ENCODE measurements around the gene TGM6. TPM values are rescaled to one million over a fixed set of nuclear protein-coding genes. Genes with fewer than 3 reads are reported as not detected.

The TGM6 gene
- total RNA-seq, 1 experiment from 2014 or later, result not detected

DNA sequence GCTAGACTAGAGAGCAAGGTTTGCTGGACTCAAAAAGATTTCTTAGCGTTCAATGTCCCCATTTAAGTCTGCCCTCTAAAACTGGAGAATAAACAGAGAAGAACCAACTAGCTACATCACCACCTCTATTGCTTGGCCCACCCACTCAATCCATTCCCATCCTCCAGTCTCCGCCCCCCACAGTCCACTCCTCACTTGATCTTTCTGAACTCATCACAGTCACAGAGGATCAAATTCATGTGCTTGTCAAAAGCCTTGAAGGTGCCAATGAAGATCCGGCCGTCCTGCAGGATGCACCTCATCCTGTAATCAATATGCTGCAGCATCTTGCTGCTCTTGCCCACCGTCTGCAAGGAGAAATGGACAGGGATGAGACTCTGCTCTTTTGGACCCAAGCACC is 86.7 kb downstream of the TGM6 start:
- no peak overlapping the region for H3K4me3 ChIP-seq
- peaks cover 72% of the 10 kb centered on the region for H3K36me3 ChIP-seq
- DNase-seq, result no peak
- peaks cover 3% of the 10 kb centered on the region; the same call in 1 of the 2 replicates for H3K4me1 ChIP-seq
- no peak overlapping the region for H3K27ac ChIP-seq
- no peaks in the 10 kb centered on the region for H3K27me3 ChIP-seq
- H3K9me3 ChIP-seq (replicated peaks), result no peaks in the 10 kb centered on the region

DNA sequence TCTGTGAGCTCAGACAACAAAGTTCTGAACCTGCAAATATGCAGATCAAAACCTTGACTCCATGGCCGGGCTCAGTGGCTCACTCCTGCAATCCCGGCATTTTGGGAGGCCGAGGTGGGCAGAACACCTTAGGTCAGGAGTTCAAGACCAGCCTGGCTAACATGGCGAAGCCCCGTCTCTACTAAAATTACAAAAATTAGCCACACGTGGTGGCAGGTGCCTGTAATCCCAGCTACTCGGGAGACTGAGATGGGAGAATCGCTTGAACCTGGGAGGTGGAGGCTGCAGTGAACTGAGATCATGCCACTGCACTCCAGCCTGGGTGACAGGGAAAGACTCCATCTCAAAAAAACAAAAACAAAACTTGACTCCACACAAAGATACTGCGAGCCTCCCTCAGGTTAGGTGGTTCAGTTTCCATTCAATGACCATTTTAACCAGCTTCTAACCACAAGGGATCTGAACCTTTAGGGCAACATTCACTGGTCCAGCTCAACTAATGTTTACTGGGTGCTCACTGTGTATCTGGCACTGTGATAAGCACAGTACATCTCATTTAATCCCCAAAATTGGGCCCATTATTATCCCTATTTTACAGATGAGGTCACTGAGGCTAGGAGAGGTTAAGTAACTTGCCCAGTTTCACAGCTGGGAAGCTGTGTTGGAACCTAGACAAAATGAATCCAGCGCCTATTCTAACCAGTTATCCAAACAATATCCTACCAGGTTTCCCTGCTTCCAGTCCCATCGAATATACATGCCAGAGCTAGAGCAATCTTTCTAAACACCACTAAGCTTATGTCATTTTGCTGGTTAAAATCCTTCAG is 88.1 kb downstream of the TGM6 start:
- no peaks in the 10 kb centered on the region for H3K27me3 ChIP-seq
- H3K36me3 ChIP-seq, result peaks cover 58% of the 10 kb centered on the region
- no peaks in the 10 kb centered on the region for H3K9me3 ChIP-seq (replicated peaks)
- no peak overlapping the region for H3K27ac ChIP-seq
- DNase-seq, result no peak
- peak overlapping the region; percentile 87 for H3K4me3 ChIP-seq
- peaks cover 3% of the 10 kb centered on the region; the same call in 1 of the 2 replicates for H3K4me1 ChIP-seq

DNA sequence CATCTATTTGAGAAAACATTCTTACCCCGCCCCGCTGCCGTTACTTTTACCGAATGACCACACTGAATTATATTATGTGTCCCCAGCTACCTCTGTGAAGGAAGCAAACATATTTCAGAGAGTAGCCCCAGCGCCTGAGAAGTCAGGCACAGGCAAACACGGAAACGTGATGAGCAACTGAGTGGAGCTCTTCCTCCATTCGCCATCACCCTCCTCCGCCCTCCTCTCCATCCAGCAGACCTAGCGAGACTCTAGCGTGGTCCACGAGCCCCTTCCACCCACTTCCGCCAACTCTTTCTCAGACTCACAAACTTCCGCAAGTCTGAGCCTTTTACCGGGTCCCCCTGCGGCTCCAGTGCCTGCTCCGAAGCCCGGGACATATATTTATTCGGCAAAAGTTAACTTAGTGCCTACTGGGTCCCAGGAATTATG is 89.3 kb downstream of the TGM6 start:
- H3K4me1 ChIP-seq, result peaks cover 3% of the 10 kb centered on the region; the same call in 1 of the 2 replicates
- H3K27ac ChIP-seq, result peak overlapping the region; percentile 96
- no peaks in the 10 kb centered on the region for H3K9me3 ChIP-seq (replicated peaks)
- DNase-seq, result peak; percentile 57 to 64
- H3K27me3 ChIP-seq, result no peaks in the 10 kb centered on the region
- H3K4me3 ChIP-seq, result peak overlapping the region; percentile 87
- H3K36me3 ChIP-seq, result peaks cover 46% of the 10 kb centered on the region

DNA sequence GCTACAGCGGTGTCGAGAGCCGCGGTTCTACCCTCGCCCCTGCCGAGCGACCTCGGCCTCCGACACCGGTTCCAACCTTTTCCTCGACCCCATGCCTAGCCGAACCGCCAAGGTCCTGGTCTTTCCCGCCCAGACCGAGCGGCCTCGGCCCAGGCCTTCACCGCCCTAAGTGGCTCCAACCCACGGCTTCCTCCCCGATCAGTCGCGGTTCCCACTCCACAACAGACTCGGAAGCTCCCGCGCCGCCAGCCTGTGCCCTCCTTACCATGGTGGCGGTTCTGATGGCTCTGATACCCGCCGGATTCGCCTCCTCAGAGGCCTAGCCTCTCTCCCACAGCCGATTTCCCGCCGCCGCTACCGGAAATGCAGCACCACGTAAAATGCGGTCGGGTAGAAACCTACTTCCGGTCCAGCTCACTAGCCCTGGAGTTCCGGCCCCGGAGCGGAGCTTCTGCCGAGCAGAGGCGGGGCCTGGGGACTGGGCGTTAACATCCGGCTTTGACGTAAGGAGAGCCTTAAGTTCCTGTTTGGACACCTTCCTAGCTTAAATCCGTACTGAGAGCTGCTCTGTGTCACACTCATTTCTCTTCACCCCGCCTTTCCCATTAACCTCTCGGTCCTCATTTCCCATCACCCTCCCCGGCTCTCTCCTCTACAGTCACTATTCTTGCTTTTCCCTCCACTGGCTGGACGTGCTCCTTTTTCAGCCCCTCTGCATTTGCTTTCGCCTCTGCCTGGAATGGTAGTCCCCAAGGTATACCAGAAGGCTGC is 89.9 kb downstream of the TGM6 start, which contains the start of gene SNRPB:
SNRPB (minus strand) TSS at position 367 of the 771 bp plus-strand sequence; CDS start at position 268, 99 bp downstream.
- peaks cover 3% of the 10 kb centered on the region; the same call in 1 of the 2 replicates for H3K4me1 ChIP-seq
- peaks cover 42% of the 10 kb centered on the region for H3K36me3 ChIP-seq
- peak within 1 kb of the TSS; percentile 96 for H3K27ac ChIP-seq
- no peaks in the 10 kb centered on the region for H3K9me3 ChIP-seq (replicated peaks)
- peak; percentile 98 to 99 for DNase-seq
- no peaks in the 10 kb centered on the region for H3K27me3 ChIP-seq
- H3K4me3 ChIP-seq, result peak within 1 kb of the TSS; percentile 87

DNA sequence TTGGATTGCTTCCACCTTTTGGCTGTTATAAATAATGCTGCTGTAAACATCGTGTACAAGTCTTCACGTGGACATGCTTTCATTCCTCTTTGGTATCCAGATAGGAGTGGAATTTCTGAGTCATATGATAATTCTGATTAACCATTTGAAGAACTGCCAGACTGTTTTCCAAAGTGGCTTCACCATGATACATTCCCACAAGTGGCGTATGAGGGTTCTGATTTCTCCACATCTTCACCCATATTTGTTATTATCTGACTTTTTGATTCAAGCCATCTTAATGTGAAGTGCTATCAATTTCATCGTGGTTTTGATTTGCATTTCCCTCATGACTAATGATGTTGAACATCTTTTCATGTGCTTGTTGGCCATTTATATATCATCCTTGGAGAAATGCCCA is 92.8 kb downstream of the TGM6 start:
- peaks cover 3% of the 10 kb centered on the region; the same call in 1 of the 2 replicates for H3K4me1 ChIP-seq
- H3K27me3 ChIP-seq, result no peaks in the 10 kb centered on the region
- no peak overlapping the region for H3K4me3 ChIP-seq
- peaks cover 13% of the 10 kb centered on the region for H3K36me3 ChIP-seq
- no peak for DNase-seq
- no peak overlapping the region for H3K27ac ChIP-seq
- no peaks in the 10 kb centered on the region for H3K9me3 ChIP-seq (replicated peaks)

DNA sequence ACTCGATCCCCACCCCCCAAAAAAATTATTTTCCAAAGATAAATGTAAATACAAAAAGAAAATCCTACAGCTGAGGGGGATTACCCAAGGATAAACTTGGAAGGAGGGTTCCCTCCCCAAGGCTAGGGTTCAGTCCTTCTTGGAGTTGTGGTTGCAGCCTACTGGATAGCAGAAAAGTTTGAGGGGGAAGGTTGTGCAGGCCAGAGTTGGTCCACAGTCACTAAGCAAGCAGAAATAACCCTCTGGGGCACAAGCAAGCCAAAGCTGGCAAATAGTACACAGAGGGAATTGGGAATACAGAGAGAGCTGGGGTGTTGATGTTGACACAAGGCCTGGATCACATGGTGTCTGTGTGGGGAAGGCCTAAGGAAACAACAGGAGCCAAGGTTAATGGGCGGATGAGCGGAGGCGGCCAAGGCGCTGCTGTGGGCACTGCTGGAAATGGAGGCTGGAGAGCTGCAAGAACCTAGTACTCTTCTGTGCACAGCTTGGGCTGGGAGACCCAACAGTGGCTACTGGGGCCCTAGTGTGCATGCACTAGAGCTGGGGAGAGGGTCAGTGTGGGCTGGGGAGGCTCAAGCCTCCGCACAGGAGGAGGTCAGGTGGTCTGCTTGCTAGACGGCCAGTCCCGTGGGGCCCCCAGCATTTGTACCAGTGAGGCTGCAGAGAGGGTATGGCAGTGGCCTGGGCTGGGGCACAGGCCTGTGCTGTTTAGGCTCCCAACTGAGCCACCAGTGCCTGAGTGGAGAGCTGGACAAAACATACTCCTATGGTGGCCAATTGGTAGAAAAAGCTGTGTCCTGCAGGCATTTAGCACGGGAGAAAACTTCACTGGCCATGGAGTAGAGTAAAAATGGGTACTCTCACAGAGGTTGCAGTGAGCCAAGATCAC is 95.4 kb downstream of the TGM6 start:
- Histone ChIP-seq H3K4me3 (no peak overlapping the region), H3K27ac (no peak overlapping the region), H3K9me3 (replicated peaks) (no peaks in the 10 kb centered on the region), H3K27me3 (no peaks in the 10 kb centered on the region), H3K4me1 (no peaks in the 10 kb centered on the region), H3K36me3 (no peaks in the 10 kb centered on the region)
- DNase-seq, result no peak

DNA sequence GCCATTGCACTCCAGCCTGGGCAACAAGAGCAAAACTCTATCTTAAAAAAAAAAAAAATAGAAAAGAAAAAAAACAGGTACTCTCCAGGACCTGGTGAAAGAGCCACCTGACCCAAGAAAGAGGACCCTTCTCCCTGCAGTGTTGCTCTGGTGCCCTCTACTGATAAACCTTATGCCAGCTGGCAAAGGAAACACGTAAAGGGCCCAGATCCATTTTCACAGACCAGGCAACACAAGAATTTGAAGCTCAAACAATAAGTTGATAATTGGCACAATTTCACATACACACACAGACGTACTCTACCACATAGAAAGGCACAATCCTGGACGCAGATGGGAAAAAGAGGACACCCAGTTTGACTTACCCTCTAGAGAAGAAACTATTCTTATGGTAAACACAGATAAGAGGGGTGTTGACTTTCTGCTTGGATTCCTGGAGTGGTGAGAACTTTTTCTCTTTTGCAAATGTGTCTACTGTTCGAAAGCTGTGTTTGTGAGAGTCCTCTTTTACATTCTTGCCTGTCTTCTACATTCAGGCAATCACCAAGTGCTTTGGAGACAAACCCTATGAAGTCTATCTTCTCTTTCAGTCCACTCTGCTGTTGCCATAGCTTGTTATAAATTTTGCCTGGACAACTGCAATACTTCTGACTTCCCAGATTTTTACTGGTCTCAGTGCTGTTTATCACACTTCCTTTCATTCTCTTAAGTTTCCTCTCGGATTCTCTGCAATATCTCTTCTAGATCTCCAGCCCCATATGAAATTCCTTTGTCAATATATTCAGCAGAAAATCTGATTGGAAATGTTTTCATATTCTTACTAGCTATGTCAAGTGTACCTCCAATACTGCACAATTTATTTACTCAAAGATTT is 96.3 kb downstream of the TGM6 start:
- H3K36me3 ChIP-seq, result no peaks in the 10 kb centered on the region; the same call in 1 of the 2 replicates
- no peaks in the 10 kb centered on the region for H3K9me3 ChIP-seq (replicated peaks)
- H3K4me3 ChIP-seq, result no peak overlapping the region
- no peak overlapping the region for H3K27ac ChIP-seq
- H3K27me3 ChIP-seq, result no peaks in the 10 kb centered on the region
- no peaks in the 10 kb centered on the region for H3K4me1 ChIP-seq
- no peak for DNase-seq

DNA sequence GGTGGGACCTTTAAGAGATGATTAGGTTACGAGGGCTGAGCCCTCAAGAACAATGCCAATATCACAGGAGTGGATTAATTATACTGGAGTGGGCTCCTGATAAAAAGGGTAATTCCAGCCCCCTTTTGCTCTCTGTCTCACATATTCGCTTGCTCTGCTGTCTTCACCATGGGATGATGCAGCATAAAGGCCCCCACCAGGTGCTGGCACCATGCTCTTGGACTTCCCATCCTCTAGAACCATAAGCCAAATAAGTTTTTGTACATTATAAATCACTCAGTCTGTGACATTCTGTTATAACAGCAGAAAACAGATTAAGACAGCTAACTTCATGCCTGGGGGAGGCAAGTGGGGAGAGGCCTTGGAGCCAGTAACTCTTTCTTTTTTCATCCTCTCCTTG is 99.7 kb downstream of the TGM6 start:
- no peaks in the 10 kb centered on the region for H3K9me3 ChIP-seq (replicated peaks)
- DNase-seq, result no peak
- H3K4me1 ChIP-seq, result no peaks in the 10 kb centered on the region
- no peaks in the 10 kb centered on the region for H3K27me3 ChIP-seq
- peaks cover 27% of the 10 kb centered on the region for H3K36me3 ChIP-seq
- H3K27ac ChIP-seq, result no peak overlapping the region
- H3K4me3 ChIP-seq, result no peak overlapping the region

Other genes starting within 250 kb of the TGM6 start
- gene TGM3, start 84.9 kb upstream of the TGM6 start, total RNA-seq (2014; rRNA removed; shearing (Covaris generic)), result not detected in 2 replicates
- gene SNRPB, start 89.9 kb downstream of the TGM6 start, total RNA-seq (2014; rRNA removed; shearing (Covaris generic)), result 401 and 455 TPM in 2 replicates
- 11.7 and 12.5 TPM in 2 replicates for gene ZNF343, start 128.0 kb downstream of the TGM6 start, total RNA-seq (2014; rRNA removed; shearing (Covaris generic))
- gene TMC2, start 155.7 kb downstream of the TGM6 start, total RNA-seq (2014; rRNA removed; shearing (Covaris generic)), result 0.15 and 0.24 TPM in 2 replicates

Data from SJCRH30 (cell line).